ENCODE results near the gene DGKG. TPM values are rescaled to one million over a fixed set of nuclear protein-coding genes. Genes with fewer than 3 reads are reported as not detected.

DGKG gene
- total and polyA plus RNA-seq, 9 of the 15 experiments (the other 6 are each of a cell fraction or from before 2014, with no cell fraction given), result 0.01 to 0.36 (median 0.15) TPM

GRCh38 chr3:186241910-186242821 is 119.9 kb downstream of the DGKG start (continued):
- TF ChIP-seq, protein P1, sequence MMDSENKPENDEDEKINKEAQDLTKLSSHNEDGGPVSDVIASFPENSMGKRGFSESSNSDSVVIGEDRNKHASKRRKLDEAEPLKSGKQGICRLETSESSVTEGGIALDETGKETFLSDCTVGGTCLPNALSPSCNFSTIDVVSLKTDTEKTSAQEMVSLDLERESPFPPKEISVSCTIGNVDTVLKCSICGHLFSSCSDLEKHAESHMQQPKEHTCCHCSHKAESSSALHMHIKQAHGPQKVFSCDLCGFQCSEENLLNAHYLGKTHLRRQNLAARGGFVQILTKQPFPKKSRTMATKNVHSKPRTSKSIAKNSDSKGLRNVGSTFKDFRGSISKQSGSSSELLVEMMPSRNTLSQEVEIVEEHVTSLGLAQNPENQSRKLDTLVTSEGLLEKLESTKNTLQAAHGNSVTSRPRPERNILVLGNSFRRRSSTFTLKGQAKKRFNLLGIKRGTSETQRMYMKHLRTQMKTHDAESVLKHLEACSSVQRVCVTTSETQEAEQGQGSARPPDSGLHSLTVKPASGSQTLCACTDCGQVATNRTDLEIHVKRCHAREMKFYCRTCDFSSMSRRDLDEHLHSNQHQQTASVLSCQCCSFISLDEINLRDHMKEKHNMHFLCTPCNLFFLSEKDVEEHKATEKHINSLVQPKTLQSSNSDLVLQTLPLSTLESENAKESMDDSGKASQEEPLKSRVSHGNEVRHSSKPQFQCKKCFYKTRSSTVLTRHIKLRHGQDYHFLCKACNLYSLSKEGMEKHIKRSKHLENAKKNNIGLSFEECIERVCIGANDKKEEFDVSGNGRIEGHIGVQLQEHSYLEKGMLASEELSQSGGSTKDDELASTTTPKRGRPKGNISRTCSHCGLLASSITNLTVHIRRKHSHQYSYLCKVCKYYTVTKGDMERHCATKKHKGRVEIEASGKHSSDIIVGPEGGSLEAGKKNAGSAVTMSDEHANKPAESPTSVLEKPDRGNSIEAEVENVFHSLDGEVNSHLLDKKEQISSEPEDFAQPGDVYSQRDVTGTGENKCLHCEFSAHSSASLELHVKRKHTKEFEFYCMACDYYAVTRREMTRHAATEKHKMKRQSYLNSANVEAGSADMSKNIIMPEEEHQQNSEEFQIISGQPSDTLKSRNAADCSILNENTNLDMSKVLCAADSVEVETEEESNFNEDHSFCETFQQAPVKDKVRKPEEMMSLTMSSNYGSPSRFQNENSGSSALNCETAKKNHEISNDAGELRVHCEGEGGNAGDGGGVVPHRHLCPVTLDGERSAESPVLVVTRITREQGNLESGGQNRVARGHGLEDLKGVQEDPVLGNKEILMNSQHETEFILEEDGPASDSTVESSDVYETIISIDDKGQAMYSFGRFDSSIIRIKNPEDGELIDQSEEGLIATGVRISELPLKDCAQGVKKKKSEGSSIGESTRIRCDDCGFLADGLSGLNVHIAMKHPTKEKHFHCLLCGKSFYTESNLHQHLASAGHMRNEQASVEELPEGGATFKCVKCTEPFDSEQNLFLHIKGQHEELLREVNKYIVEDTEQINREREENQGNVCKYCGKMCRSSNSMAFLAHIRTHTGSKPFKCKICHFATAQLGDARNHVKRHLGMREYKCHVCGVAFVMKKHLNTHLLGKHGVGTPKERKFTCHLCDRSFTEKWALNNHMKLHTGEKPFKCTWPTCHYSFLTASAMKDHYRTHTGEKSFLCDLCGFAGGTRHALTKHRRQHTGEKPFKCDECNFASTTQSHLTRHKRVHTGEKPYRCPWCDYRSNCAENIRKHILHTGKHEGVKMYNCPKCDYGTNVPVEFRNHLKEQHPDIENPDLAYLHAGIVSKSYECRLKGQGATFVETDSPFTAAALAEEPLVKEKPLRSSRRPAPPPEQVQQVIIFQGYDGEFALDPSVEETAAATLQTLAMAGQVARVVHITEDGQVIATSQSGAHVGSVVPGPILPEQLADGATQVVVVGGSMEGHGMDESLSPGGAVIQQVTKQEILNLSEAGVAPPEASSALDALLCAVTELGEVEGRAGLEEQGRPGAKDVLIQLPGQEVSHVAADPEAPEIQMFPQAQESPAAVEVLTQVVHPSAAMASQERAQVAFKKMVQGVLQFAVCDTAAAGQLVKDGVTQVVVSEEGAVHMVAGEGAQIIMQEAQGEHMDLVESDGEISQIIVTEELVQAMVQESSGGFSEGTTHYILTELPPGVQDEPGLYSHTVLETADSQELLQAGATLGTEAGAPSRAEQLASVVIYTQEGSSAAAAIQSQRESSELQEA (IDR thresholded peaks at IDR 0.05; ENCODE audit: low read depth), result no peak
- TF ChIP-seq STAT5B (CRISPR knock-in tag; IDR thresholded peaks at IDR 0.05) (no peak), NONO (IDR thresholded peaks at IDR 0.05; ENCODE audit: low read depth in 2 of 2, low read length in 1 of 2) (no peak), SIN3A (IDR thresholded peaks at IDR 0.05; ENCODE audit: borderline replicate concordance in 2 of 2, control insufficient read depth in 1 of 2, low read depth in 2 of 2, low read length in 2 of 2) (no peak), ZNF707 (CRISPR knock-in tag; conservative IDR thresholded peaks at IDR 0.05) (no peak), USF2 (CRISPR knock-in tag; IDR thresholded peaks at IDR 0.05) (no peak), VEZF1 (CRISPR knock-in tag; IDR thresholded peaks at IDR 0.05) (peak; percentile 25; the same call in 1 of the 2 replicates), PURB (CRISPR knock-in tag; IDR thresholded peaks at IDR 0.05; ENCODE audit: low read depth) (no peak), ZC3H8 (IDR thresholded peaks at IDR 0.05) (no peak), MEIS2 (IDR thresholded peaks at IDR 0.05; ENCODE audit: partially characterized antibody) (peak; percentile 16), ZNF75A (CRISPR knock-in tag; IDR thresholded peaks at IDR 0.05) (no peak), PPARD (CRISPR knock-in tag; IDR thresholded peaks at IDR 0.05) (no peak), FOXK1 (CRISPR knock-in tag; IDR thresholded peaks at IDR 0.05; ENCODE audit: borderline replicate concordance) (no peak)
- TF ChIP-seq, protein P2, sequence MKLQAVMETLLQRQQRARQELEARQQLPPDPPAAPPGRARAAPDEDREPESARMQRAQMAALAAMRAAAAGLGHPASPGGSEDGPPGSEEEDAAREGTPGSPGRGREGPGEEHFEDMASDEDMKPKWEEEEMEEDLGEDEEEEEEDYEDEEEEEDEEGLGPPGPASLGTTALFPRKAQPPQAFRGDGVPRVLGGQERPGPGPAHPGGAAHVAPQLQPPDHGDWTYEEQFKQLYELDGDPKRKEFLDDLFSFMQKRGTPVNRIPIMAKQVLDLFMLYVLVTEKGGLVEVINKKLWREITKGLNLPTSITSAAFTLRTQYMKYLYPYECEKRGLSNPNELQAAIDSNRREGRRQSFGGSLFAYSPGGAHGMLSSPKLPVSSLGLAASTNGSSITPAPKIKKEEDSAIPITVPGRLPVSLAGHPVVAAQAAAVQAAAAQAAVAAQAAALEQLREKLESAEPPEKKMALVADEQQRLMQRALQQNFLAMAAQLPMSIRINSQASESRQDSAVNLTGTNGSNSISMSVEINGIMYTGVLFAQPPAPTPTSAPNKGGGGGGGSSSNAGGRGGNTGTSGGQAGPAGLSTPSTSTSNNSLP (IDR thresholded peaks at IDR 0.05; ENCODE audit: borderline replicate concordance, low read depth, low read length), result no peak
